MCF 10A (cell line): ENCODE results near the gene GNB5. TPM values are rescaled to one million over a fixed set of nuclear protein-coding genes. Genes with fewer than 3 reads are reported as not detected.

Source experiments
- BruUV-seq: library from RNA; stranded (reverse); fragments of 400-500 nt; replicated peaks from 2 replicates; lab custom pipeline; 2021; lab: Mats Ljungman, UMichigan
- CTCF ChIA-PET: fragments of 300-600 bp; sonication (Branson Sonifier 250); formaldehyde crosslinking; extraction: SDS; loops from one replicate; lab custom pipeline; 2021; ENCODE audit warnings: antibody characterized with exemption, inconsistent platforms; lab: Yijun Ruan, JAX
- POLR2A ChIA-PET: fragments of 300-600, 350-650 bp; sonication (Branson Sonifier 250); formaldehyde crosslinking; extraction: SDS; loops from one replicate; lab custom pipeline; 2020; ENCODE audit warnings: antibody characterized with exemption, inconsistent platforms; lab: Yijun Ruan, JAX
- DNase-seq: peaks from one replicate; pipeline ENCODE4 v3.0.0-alpha.2; 2018; ENCODE audit not compliant: unreplicated experiment
- H3K27ac Mint-ChIP-seq: one replicate; pipeline ENCODE4 v1.8.0; 2022; ENCODE audit warnings: mild to moderate bottlenecking, low read depth, mixed read lengths; ENCODE audit not compliant: unreplicated experiment
- H3K27me3 Mint-ChIP-seq: one replicate; pipeline ENCODE4 v1.8.0; 2022; ENCODE audit warnings: mixed read lengths; ENCODE audit not compliant: insufficient read depth, unreplicated experiment
- H3K36me3 Mint-ChIP-seq: one replicate; pipeline ENCODE4 v1.8.0; 2022; ENCODE audit warnings: mild to moderate bottlenecking, moderate library complexity, mixed read lengths; ENCODE audit not compliant: insufficient read depth, unreplicated experiment
- H3K4me1 Mint-ChIP-seq: one replicate; pipeline ENCODE4 v1.8.0; 2022; ENCODE audit warnings: mixed read lengths; ENCODE audit not compliant: insufficient read depth, unreplicated experiment
- H3K4me3 Mint-ChIP-seq: one replicate; pipeline ENCODE4 v1.8.0; 2022; ENCODE audit warnings: mild to moderate bottlenecking, moderate library complexity, mixed read lengths; ENCODE audit not compliant: unreplicated experiment
- H3K9me3 Mint-ChIP-seq: one replicate; pipeline ENCODE4 v1.8.0; 2022; ENCODE audit warnings: mixed read lengths; ENCODE audit not compliant: unreplicated experiment
- CTCF ChIP-seq: fragments of 200-600 bp; IDR thresholded peaks from one replicate; pipeline ENCODE4 v1.8.0; 2022; ENCODE audit warnings: antibody characterized with exemption, mild to moderate bottlenecking; ENCODE audit not compliant: unreplicated experiment
- intact Hi-C: fragments of 100-400 bp; cut with micrococcal nuclease; formaldehyde crosslinking; loops from 2 replicates; pipeline ENCODE4 v1.14.1; 2022
- total RNA-seq: library from RNA; stranded (reverse); gene quantifications from 2 replicates; pipeline ENCODE4 v1.2.3, GENCODE V29; 2022

GNB5 gene
- total RNA-seq, 1 experiment from 2014 or later = 31.8 TPM

DNA sequence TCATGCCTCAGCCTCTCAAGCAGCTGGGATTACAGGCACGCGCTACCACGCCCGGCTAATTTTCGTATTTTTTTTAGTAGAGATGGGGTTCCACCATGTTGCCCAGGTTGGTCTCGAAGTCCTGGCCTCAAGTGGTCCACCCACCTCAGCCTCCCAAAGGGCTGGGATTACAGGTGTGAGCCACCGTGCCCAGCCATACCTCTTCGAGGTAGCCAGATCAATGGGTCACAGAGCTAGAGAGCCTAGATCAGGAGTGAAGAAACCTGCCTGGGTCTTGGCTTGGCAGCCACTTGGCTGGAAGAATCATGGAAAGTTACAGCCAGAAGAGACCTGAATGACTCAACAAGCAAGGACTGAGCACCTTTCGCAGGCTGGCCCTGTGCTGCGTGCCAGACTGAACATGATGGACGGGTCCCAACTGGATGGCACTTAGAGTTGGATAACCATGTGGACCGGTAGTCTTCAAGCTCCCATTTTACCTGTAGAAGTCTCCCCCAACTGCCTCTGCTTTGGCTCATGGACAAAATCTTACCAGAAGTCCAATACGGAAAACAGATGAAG is 29.7 kb downstream of the GNB5 start:
- Mint-ChIP-seq H3K4me3 (no peak overlapping the region), H3K4me1 (peaks cover 16% of the 10 kb centered on the region), H3K36me3 (peaks cover 24% of the 10 kb centered on the region), H3K27me3 (no peaks in the 10 kb centered on the region), H3K27ac (no peak overlapping the region), H3K9me3 (no peaks in the 10 kb centered on the region)
- TF ChIP-seq CTCF = no peak
- POLR2A ChIA-PET = interaction anchor here (0.8 kb wide), 1 partner anchor 11 kb away, joined by 3 read pairs; no protein-coding TSS in a partner anchor
- BruUV-seq = no TSS peak
- intact Hi-C loops = no loop called here
- CTCF ChIA-PET = interaction anchor here (0.7 kb wide), 2 partner anchors 15 to 46 kb away, joined by 3 read pairs; no protein-coding TSS in a partner anchor
- no peak for DNase-seq

GRCh38 chr15:52159645-52160044 is 31.5 kb downstream of the GNB5 start:
- CTCF ChIA-PET = no interaction called here
- BruUV-seq = no TSS peak
- DNase-seq = no peak
- POLR2A ChIA-PET = interaction anchor here (2.4 kb wide), 1 partner anchor 20 kb away, joined by 9 read pairs; no protein-coding TSS in a partner anchor
- peaks cover 24% of the 10 kb centered on the region for H3K36me3 Mint-ChIP-seq
- H3K9me3 Mint-ChIP-seq = no peaks in the 10 kb centered on the region
- H3K27me3 Mint-ChIP-seq = no peaks in the 10 kb centered on the region
- peak overlapping the region; percentile 42 for H3K27ac Mint-ChIP-seq
- H3K4me1 Mint-ChIP-seq = peaks cover 3% of the 10 kb centered on the region
- TF ChIP-seq CTCF = no peak
- intact Hi-C loops = no loop called here
- H3K4me3 Mint-ChIP-seq = no peak overlapping the region

DNA sequence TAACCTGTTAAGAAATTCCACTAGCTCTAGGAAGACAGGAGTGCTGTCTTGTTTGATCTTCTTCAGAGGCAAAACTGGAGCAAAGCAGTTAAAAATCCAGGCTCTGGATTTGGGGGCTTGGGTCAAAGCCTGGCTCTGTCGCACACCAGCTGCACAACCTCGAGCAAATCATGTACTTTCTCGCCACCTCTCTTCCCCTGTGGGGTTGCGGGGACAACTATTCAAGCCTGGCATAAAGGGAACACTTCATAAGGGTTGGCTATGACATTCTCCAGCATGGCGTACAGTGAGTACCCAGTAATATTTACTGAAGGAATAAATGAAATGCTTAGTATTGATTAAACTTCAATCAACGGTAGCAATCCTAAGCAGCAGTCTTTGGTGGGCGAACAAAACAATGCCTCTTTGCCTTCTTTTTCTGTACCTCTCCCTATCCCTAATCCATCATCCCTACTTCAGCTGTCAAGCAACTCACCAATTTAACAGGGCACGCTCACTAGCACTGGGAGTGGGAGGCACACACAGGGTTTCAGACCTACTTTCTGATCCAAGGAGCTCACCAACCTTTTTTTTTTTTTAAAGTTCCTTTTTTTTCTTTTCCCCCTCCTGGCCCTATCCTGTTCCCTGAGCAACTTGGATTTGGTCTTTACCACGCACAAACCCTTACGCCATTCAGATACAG is 33.0 kb downstream of the GNB5 start:
- Mint-ChIP-seq H3K27me3 (no peaks in the 10 kb centered on the region), H3K9me3 (no peaks in the 10 kb centered on the region), H3K4me1 (no peaks in the 10 kb centered on the region), H3K27ac (no peak overlapping the region), H3K36me3 (peaks cover 24% of the 10 kb centered on the region), H3K4me3 (no peak overlapping the region)
- intact Hi-C loops = no loop called here
- TF ChIP-seq CTCF = no peak
- BruUV-seq = no TSS peak
- DNase-seq = no peak
- ChIA-PET POLR2A (interaction anchor here (2.4 kb wide), 1 partner anchor 21 kb away, joined by 9 read pairs; no protein-coding TSS in a partner anchor), CTCF (interaction anchor here (0.6 to 0.9 kb wide), 4 partner anchors 21 to 375 kb away, joined by 3 to 5 read pairs (median 3); no protein-coding TSS in a partner anchor)

DNA sequence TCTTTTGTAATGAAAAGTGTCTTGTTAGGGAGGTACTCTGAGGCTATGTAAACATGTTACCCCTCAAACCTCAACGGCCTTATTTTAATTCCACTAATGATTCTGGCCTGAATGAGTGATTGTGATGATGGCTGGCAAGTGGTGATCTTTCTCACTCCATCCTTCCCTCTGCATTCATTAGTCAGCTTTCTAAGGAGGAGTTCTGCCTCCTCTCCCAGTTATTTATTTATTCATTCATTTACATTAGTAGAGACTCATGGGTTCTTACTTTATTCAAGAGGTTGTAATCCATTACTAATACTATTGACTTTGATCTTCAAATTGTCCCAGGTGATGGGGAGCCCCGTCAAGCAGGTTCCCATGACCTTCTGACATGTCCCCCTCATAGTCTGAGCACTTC is 35.3 kb downstream of the GNB5 start:
- ChIA-PET POLR2A (no interaction called here), CTCF (interaction anchor here (2.1 kb wide), 1 partner anchor 9 kb away, joined by 6 read pairs; no protein-coding TSS in a partner anchor)
- Mint-ChIP-seq H3K4me3 (no peak overlapping the region), H3K9me3 (no peaks in the 10 kb centered on the region), H3K36me3 (peaks cover 23% of the 10 kb centered on the region), H3K4me1 (no peaks in the 10 kb centered on the region), H3K27ac (no peak overlapping the region), H3K27me3 (no peaks in the 10 kb centered on the region)
- no TSS peak for BruUV-seq
- no peak for TF ChIP-seq CTCF
- DNase-seq = no peak
- intact Hi-C loops = no loop called here
